Measurements from ENCODE around the gene TMEM135.

DNA sequence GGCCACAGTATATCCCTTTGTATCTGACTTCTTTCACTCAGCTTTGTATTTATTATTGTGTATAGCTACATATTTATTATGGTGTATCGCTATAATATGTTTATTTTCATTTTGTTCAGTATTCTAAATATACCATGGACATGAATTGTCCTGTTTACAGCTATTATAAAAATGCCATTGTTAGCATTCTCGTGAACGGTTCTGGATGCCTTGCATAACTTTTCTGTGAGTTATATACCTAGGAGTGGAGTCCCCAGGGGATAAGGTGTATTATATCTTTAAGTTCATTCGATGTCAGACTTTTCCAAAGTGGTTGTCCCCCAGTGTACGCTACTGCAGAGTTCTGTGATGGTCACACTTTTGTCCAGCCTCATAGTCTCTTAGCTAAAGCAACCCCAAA is 301.7 kb downstream of the TMEM135 start:
- TF ChIP-seq CREB1 (IDR thresholded peaks at IDR 0.05; ENCODE audit: low read depth) (no peak), EP300 (IDR thresholded peaks at IDR 0.05; ENCODE audit: borderline replicate concordance) (no peak), ZBTB7A (IDR thresholded peaks at IDR 0.05; ENCODE audit: low read depth) (no peak), YY1 (IDR thresholded peaks at IDR 0.05; ENCODE audit: low read depth) (no peak), TCF12 (IDR thresholded peaks at IDR 0.05; ENCODE audit: low read depth) (no peak), RAD21 (IDR thresholded peaks at IDR 0.05; ENCODE audit: low read depth) (no peak), EGR1 (IDR thresholded peaks at IDR 0.05) (no peak), CEBPB (IDR thresholded peaks at IDR 0.05) (no peak), FOXM1 (IDR thresholded peaks at IDR 0.05; ENCODE audit: borderline replicate concordance, low read depth) (no peak)
- TF ChIP-seq, protein P1, sequence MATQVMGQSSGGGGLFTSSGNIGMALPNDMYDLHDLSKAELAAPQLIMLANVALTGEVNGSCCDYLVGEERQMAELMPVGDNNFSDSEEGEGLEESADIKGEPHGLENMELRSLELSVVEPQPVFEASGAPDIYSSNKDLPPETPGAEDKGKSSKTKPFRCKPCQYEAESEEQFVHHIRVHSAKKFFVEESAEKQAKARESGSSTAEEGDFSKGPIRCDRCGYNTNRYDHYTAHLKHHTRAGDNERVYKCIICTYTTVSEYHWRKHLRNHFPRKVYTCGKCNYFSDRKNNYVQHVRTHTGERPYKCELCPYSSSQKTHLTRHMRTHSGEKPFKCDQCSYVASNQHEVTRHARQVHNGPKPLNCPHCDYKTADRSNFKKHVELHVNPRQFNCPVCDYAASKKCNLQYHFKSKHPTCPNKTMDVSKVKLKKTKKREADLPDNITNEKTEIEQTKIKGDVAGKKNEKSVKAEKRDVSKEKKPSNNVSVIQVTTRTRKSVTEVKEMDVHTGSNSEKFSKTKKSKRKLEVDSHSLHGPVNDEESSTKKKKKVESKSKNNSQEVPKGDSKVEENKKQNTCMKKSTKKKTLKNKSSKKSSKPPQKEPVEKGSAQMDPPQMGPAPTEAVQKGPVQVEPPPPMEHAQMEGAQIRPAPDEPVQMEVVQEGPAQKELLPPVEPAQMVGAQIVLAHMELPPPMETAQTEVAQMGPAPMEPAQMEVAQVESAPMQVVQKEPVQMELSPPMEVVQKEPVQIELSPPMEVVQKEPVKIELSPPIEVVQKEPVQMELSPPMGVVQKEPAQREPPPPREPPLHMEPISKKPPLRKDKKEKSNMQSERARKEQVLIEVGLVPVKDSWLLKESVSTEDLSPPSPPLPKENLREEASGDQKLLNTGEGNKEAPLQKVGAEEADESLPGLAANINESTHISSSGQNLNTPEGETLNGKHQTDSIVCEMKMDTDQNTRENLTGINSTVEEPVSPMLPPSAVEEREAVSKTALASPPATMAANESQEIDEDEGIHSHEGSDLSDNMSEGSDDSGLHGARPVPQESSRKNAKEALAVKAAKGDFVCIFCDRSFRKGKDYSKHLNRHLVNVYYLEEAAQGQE (IDR thresholded peaks at IDR 0.05; ENCODE audit: low read depth) = no peak
- TF ChIP-seq, protein P2, sequence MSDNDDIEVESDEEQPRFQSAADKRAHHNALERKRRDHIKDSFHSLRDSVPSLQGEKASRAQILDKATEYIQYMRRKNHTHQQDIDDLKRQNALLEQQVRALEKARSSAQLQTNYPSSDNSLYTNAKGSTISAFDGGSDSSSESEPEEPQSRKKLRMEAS (IDR thresholded peaks at IDR 0.05) = no peak
- TF ChIP-seq, protein P3, sequence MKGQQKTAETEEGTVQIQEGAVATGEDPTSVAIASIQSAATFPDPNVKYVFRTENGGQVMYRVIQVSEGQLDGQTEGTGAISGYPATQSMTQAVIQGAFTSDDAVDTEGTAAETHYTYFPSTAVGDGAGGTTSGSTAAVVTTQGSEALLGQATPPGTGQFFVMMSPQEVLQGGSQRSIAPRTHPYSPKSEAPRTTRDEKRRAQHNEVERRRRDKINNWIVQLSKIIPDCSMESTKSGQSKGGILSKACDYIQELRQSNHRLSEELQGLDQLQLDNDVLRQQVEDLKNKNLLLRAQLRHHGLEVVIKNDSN (IDR thresholded peaks at IDR 0.05) = no peak
